GM12864 (cell line): ENCODE data around the gene LMTK3.

Experiments used
- DNase-seq: peaks from one replicate; pipeline ENCODE4 v3.0.0-alpha.2; 2011; ENCODE audit warnings: low read depth
- H3K4me3 ChIP-seq: 2 replicates; pipeline ENCODE4 v1.5.1; 2011; ENCODE audit warnings: mild to moderate bottlenecking, low read depth, low read length, control low read depth
- CTCF ChIP-seq: IDR thresholded peaks from 2 replicates; pipeline ENCODE4 v1.5.1; 2011; ENCODE audit warnings: low read depth, mild to moderate bottlenecking, moderate library complexity, low read length, control low read depth, inconsistent platforms; ENCODE audit errors: missing control alignments

LMTK3 gene

GRCh38 chr19:48450863-48451262 lies 60.8 kb downstream of the LMTK3 start:
- no peak overlapping the region for H3K4me3 ChIP-seq
- no peak for TF ChIP-seq CTCF
- DNase-seq: no peak

GRCh38 chr19:48450441-48450840 lies 61.2 kb downstream of the LMTK3 start:
- no peak for TF ChIP-seq CTCF
- no peak for DNase-seq

DNA sequence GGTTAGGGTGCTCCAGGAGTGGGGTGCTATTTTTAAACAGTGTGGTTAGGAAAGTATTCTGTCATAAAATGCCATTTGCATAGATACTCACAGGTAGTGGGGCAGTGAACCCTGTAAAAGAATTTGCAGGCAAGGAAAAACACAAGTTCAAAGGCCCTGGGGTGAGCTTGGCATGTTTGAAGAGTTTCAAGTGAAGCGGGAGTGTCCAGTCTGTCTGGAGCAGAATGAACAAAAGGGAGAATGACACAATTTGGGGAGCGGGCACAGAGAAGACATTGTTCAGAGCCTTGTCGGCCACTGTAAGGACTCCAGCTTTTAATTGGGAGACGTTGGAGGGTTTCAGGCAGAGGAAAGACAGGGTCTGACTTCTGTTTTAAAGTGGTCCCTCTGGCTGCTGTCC lies 63.1 kb downstream of the LMTK3 start:
- H3K4me3 ChIP-seq: no peak overlapping the region
- DNase-seq: no peak
- TF ChIP-seq CTCF: no peak

More at GRCh38 chr19:48450441-48450840, 61.2 kb downstream of the LMTK3 start:
- no peak overlapping the region for H3K4me3 ChIP-seq

- H3K4me3 ChIP-seq: peak overlapping the region; percentile 89
- no peak for TF ChIP-seq CTCF
These were observed 65.1 kb downstream of the LMTK3 start for GRCh38 chr19:48446579-48446978.

DNA sequence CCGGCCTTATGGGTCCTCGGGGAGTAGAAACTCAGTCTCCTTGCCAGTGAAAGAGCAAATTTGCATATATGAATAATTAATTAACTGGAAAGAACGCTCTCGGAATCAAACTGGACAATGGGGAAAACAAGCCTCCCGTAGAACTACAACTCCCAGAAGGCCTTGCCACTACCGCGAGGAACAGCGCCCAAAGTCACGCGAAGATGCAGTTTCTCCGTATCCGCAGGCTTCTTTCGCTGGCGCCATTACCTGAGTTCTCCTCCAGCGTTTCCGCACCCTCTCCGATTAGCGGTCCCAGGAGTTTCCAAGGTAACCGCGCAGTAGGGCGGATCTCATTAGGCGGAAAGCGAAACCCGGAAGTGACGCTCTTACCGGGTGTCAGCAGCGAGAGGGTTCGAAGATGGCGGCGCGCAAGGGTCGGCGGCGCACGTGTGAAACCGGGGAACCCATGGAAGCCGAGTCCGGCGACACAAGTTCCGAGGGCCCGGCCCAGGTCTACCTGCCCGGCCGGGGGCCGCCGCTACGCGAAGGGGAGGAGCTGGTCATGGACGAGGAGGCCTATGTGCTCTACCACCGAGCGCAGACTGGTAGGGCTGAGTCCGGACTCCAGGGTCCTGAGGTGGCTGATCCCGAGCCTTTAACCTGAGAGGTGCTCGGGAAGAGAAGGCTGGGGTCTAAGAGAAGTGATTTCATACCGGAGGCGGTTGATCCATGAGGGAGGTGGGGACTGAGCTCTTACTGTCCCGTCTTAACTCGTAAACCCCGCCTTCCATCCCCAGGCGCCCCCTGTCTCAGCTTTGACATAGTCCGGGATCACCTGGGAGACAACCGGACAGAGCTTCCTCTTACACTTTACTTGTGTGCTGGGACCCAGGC lies 65.8 kb downstream of the LMTK3 start, which contains the start of gene GRWD1:
Gene GRWD1 (plus strand): TSS at position 378 of the 876 bp plus-strand sequence. CDS start 23 bp downstream, at position 401.
- peak; percentile 95 for DNase-seq
- peak within 1 kb of the TSS; percentile 89 for H3K4me3 ChIP-seq
- peak; percentile 9 for TF ChIP-seq CTCF

More at GRCh38 chr19:48446579-48446978, 65.1 kb downstream of the LMTK3 start:
- DNase-seq: no peak

DNA sequence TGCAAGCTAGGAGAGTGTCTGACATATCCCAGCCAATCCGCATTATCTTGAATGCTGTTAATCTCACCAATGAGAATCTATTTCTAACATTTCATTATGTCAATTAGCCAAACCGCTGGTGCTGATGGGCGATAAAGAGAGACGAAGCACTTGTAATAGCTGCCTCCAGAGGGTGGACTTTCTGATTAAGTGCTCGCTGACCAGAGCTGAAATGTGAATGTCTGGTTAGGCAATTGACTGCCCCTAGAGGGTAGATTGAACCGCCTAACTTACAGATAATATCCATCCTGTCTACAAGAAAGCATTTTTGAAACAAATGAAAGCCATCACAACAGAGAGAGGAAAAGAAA lies 66.4 kb downstream of the LMTK3 start:
- TF ChIP-seq CTCF: peak; percentile 42
- no peak for DNase-seq

DNA sequence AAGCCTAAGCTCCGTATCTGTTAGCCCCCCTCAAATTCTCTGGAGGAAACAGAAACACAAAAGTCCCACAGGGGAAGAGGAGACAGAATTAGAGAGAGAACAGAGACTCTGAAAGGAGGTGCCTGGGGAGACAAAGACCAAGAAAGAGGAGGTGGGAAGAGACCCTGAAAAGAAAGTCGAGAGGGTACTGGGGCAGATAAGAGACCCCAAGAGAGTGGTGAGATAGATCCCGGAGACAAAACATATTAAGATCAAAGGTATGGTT lies 66.8 kb downstream of the LMTK3 start:
- TF ChIP-seq CTCF: no peak
- H3K4me3 ChIP-seq: peak overlapping the region; percentile 89
- no peak for DNase-seq

More for the DNA sequence above, 66.4 kb downstream of the LMTK3 start:
- H3K4me3 ChIP-seq: peak overlapping the region; percentile 89
